Measurements from ENCODE around the gene ELL. TPM values are rescaled to one million over a fixed set of nuclear protein-coding genes. Genes with fewer than 3 reads are reported as not detected.

Gene ELL
- total RNA-seq, 4 donors from 2014 or later: 16.2 to 72.2 (median 18.0) TPM

- no peak for DNase-seq
- intact Hi-C loops (cut with DNase I; ENCODE audit: low total_unique reads): loop anchor here (5.0 kb wide), 1 partner anchor 487 kb away; no protein-coding TSS in a partner anchor
- Histone ChIP-seq H3K27ac (peak overlapping the region; percentile 37 to 73 (median 46)), H3K9me3 (no peaks in the 10 kb centered on the region), H3K4me3 (no peak overlapping the region), H3K27me3 (no peaks in the 10 kb centered on the region), H3K4me1 (peaks cover 45 to 66% (median 56%) of the 10 kb centered on the region in 4 donors), H3K36me3 (no peaks in the 10 kb centered on the region)
- 43 to 53% methylated on average over 5 of the region's 5 CpGs for WGBS, 2 donors (ENCODE audit: low coverage in 1 of 2)
- in situ Hi-C loops (cut with MboI; ENCODE audit: low pct_ligation_motif_present in 1 of 4, low pct_unique_long_range_greater_than_20kb in 1 of 4, low sequenced_read_pairs in 3 of 4): no loop called here
- no peak for TF ChIP-seq CTCF (IDR thresholded peaks at IDR 0.05)
- no peak for TF ChIP-seq EP300 (IDR thresholded peaks at IDR 0.05; ENCODE audit: low read depth)
- no peak for TF ChIP-seq POLR2AphosphoS5 (IDR thresholded peaks at IDR 0.05)
- TF ChIP-seq POLR2A (IDR thresholded peaks at IDR 0.05): no peak
These were observed 46.8 kb downstream of the ELL start for GRCh38 chr19:18475004-18475453.

GRCh38 chr19:18474366-18474887 lies 47.4 kb downstream of the ELL start:
- Histone ChIP-seq H3K4me1 (peaks cover 47 to 66% (median 56%) of the 10 kb centered on the region in 4 donors), H3K36me3 (no peaks in the 10 kb centered on the region), H3K27ac (peak overlapping the region; percentile 37 to 73 (median 46)), H3K27me3 (no peaks in the 10 kb centered on the region), H3K9me3 (no peaks in the 10 kb centered on the region), H3K4me3 (no peak overlapping the region)
- intact Hi-C loops (cut with DNase I; ENCODE audit: low total_unique reads): no loop called here
- no peak for DNase-seq
- in situ Hi-C loops (cut with MboI; ENCODE audit: low pct_ligation_motif_present in 1 of 4, low pct_unique_long_range_greater_than_20kb in 1 of 4, low sequenced_read_pairs in 3 of 4): loop anchor here (25.0 kb wide), 3 partner anchors 113 to 388 kb away; partner anchors contain the start of genes REX1BD (in 2 of the 4) and UPF1 (in 2 of the 4)
- WGBS, 2 donors (ENCODE audit: low coverage in 1 of 2): 89% methylated on average over 13 of the region's 13 CpGs; no CpG with 5 or more reads in 1 of the 2 donors
- TF ChIP-seq POLR2AphosphoS5 (IDR thresholded peaks at IDR 0.05): no peak
- TF ChIP-seq POLR2A (IDR thresholded peaks at IDR 0.05): no peak
- no peak for TF ChIP-seq CTCF (IDR thresholded peaks at IDR 0.05)
- TF ChIP-seq EP300 (IDR thresholded peaks at IDR 0.05; ENCODE audit: low read depth): no peak

GRCh38 chr19:18473706-18474087 lies 48.2 kb downstream of the ELL start:
- peaks cover 44 to 65% (median 49%) of the 10 kb centered on the region in 4 donors for H3K4me1 ChIP-seq
- peak overlapping the region; percentile 37 to 73 (median 46) for H3K27ac ChIP-seq
- H3K4me3 ChIP-seq: no peak overlapping the region
- H3K9me3 ChIP-seq: no peaks in the 10 kb centered on the region
- intact Hi-C loops (cut with DNase I; ENCODE audit: low total_unique reads) (no loop called here), in situ Hi-C loops (cut with MboI; ENCODE audit: low pct_ligation_motif_present in 1 of 4, low pct_unique_long_range_greater_than_20kb in 1 of 4, low sequenced_read_pairs in 3 of 4) (loop anchor here (25.0 kb wide), 3 partner anchors 114 to 389 kb away; partner anchors contain the start of genes REX1BD (in 2 of the 4) and UPF1 (in 2 of the 4))
- DNase-seq: no peak
- H3K36me3 ChIP-seq: no peaks in the 10 kb centered on the region
- H3K27me3 ChIP-seq: no peaks in the 10 kb centered on the region
- no peak for TF ChIP-seq POLR2AphosphoS5 (IDR thresholded peaks at IDR 0.05)
- no peak for TF ChIP-seq EP300 (IDR thresholded peaks at IDR 0.05; ENCODE audit: low read depth)
- TF ChIP-seq POLR2A (IDR thresholded peaks at IDR 0.05): no peak
- TF ChIP-seq CTCF (IDR thresholded peaks at IDR 0.05): no peak
- 80 to 94% methylated on average over 1 to 8 of the region's 8 CpGs for WGBS, 2 donors (ENCODE audit: low coverage in 1 of 2)

GRCh38 chr19:18473003-18473705 lies 48.7 kb downstream of the ELL start:
- peaks cover 40 to 63% (median 46%) of the 10 kb centered on the region in 4 donors for H3K4me1 ChIP-seq
- no peaks in the 10 kb centered on the region for H3K27me3 ChIP-seq
- H3K36me3 ChIP-seq: no peaks in the 10 kb centered on the region
- no peak overlapping the region for H3K4me3 ChIP-seq
- DNase-seq: no peak
- 72 to 93% methylated on average over 2 to 8 of the region's 8 CpGs for WGBS, 2 donors (ENCODE audit: low coverage in 1 of 2)
- TF ChIP-seq EP300 (IDR thresholded peaks at IDR 0.05; ENCODE audit: low read depth) (no peak), POLR2A (IDR thresholded peaks at IDR 0.05) (no peak), POLR2AphosphoS5 (IDR thresholded peaks at IDR 0.05) (no peak), CTCF (IDR thresholded peaks at IDR 0.05) (no peak)
- H3K27ac ChIP-seq: peak overlapping the region; percentile 37 to 73 (median 46)
- in situ Hi-C loops (cut with MboI; ENCODE audit: low pct_ligation_motif_present in 1 of 4, low pct_unique_long_range_greater_than_20kb in 1 of 4, low sequenced_read_pairs in 3 of 4): loop anchor here (25.0 kb wide), 3 partner anchors 114 to 389 kb away; partner anchors contain the start of genes REX1BD (in 2 of the 4) and UPF1 (in 2 of the 4)
- intact Hi-C loops (cut with DNase I; ENCODE audit: low total_unique reads): no loop called here
- H3K9me3 ChIP-seq: no peaks in the 10 kb centered on the region

Measured in transverse colon (tissue), 4 donors.